Mesendoderm (in vitro differentiated cells): ENCODE data around the gene IER5.
A peak's percentile ranks its signal among the peaks of the same experiment; 100 is the strongest.

ENCODE experiments used
- DNase-seq: peaks from one replicate; pipeline ENCODE4 v3.0.0; 2013
- H2AK5ac ChIP-seq: 2 replicates; pipeline ENCODE4 v1.6.1; 2013; ENCODE audit warnings: low read length, inconsistent platforms
- H2BK120ac ChIP-seq: 2 replicates; pipeline ENCODE4 v1.6.1; 2013; ENCODE audit warnings: low read depth, mild to moderate bottlenecking, low read length, moderate library complexity, mixed read lengths
- H2BK15ac ChIP-seq: replicated peaks from 2 replicates; pipeline ENCODE4 v1.6.1; 2013; ENCODE audit warnings: low read depth, mild to moderate bottlenecking, moderate library complexity
- H2BK5ac ChIP-seq: 2 replicates; pipeline ENCODE4 v1.6.1; 2013; ENCODE audit warnings: low read length, inconsistent platforms
- H3K18ac ChIP-seq: 2 replicates; pipeline ENCODE4 v1.6.1; 2013; ENCODE audit warnings: mild to moderate bottlenecking, low read length, mixed read lengths
- H3K23ac ChIP-seq: one replicate; pipeline ENCODE4 v1.6.1; 2013; ENCODE audit warnings: low read length
- H3K27ac ChIP-seq: 2 replicates; pipeline ENCODE4 v1.5.1; 2013; ENCODE audit warnings: low read depth, mild to moderate bottlenecking, inconsistent platforms, low read length, moderate library complexity
- H3K27me3 ChIP-seq: 2 replicates; pipeline ENCODE4 v1.6.1; 2013; ENCODE audit warnings: low read length, control low read depth, mild to moderate bottlenecking, inconsistent platforms; ENCODE audit not compliant: insufficient read depth, poor library complexity
- H3K36me3 ChIP-seq: 2 replicates; pipeline ENCODE4 v1.6.1; 2013; ENCODE audit warnings: low read length, inconsistent platforms; ENCODE audit not compliant: control insufficient read depth, insufficient read depth
- H3K4ac ChIP-seq: one replicate; pipeline ENCODE4 v1.6.1; 2013; ENCODE audit warnings: low read depth, mild to moderate bottlenecking, low read length, moderate library complexity
- H3K4me1 ChIP-seq: 2 replicates; pipeline ENCODE4 v1.6.1; 2013; ENCODE audit warnings: low read depth, low read length, inconsistent platforms; ENCODE audit not compliant: control insufficient read depth
- H3K4me2 ChIP-seq: 2 replicates; pipeline ENCODE4 v1.6.1; 2013; ENCODE audit warnings: low read length
- H3K4me3 ChIP-seq: 2 replicates; pipeline ENCODE4 v1.5.1; 2013; ENCODE audit warnings: mild to moderate bottlenecking, low read length
- H3K56ac ChIP-seq: one replicate; pipeline ENCODE4 v1.6.1; 2013; ENCODE audit warnings: low read length
- H3K79me1 ChIP-seq: 2 replicates; pipeline ENCODE4 v1.6.1; 2013; ENCODE audit warnings: low read length, inconsistent platforms
- H3K79me2 ChIP-seq: 2 replicates; pipeline ENCODE4 v1.6.1; 2013; ENCODE audit warnings: mild to moderate bottlenecking, low read length; ENCODE audit not compliant: control insufficient read depth, insufficient read depth
- H3K9ac ChIP-seq: 2 replicates; pipeline ENCODE4 v1.6.1; 2013; ENCODE audit warnings: low read length, inconsistent platforms
- H4K5ac ChIP-seq: one replicate; pipeline ENCODE4 v1.6.1; 2013; ENCODE audit warnings: low read length
- H4K8ac ChIP-seq: one replicate; pipeline ENCODE4 v1.6.1; 2013; ENCODE audit warnings: low read depth, mild to moderate bottlenecking, control low read depth, low read length, moderate library complexity
- WGBS: extraction: QIAGEN DNeasy Blood & Tissue Kit; methylation state at CpG from one replicate; pipeline ENCODE4 v1.1.7; 2013; ENCODE audit warnings: low lambda C conversion rate, missing lambda C conversion rate; ENCODE audit not compliant: insufficient coverage; ENCODE audit errors: extremely low coverage; 5-methylcytosine and 5-hydroxymethylcytosine counted together

IER5 gene

DNA sequence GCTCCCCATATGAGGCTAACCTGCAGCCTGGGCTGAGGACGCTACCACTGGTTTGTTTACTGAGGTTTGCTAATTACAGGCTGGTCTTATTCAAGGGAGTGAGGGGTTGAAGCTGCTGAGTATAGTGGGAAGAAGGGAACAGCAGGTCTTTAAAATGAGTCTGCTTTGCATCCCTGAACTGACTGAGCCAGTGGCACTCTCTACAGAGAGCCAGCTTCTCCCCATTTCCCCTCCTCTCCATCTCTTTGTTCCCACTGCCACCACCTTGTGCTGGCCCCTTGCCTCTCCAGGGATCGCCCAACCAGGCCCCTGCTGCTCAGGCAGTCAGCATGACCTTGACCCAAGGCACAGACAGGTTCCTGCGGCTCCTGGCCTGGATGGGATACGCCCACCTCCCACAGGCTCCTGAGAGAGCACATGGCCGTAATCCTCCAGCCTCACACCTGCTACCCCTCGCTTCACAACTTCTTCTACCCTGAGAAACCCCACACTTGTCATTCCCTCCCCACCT is 45.0 kb downstream of the IER5 start:
- no peak overlapping the region for H3K4me3 ChIP-seq
- H3K79me2 ChIP-seq, result no peaks in the 10 kb centered on the region
- no peak overlapping the region for H4K5ac ChIP-seq
- H3K4ac ChIP-seq, result no peak overlapping the region
- no peak overlapping the region for H4K8ac ChIP-seq
- peaks cover 19% of the 10 kb centered on the region for H3K4me1 ChIP-seq
- no peak overlapping the region for H2BK15ac ChIP-seq
- no peak overlapping the region for H3K27ac ChIP-seq
- H3K79me1 ChIP-seq, result no peaks in the 10 kb centered on the region
- H3K18ac ChIP-seq, result no peak overlapping the region
- no peak overlapping the region for H2BK5ac ChIP-seq
- H2BK120ac ChIP-seq, result no peak overlapping the region
- no peak overlapping the region for H3K23ac ChIP-seq
- no peak overlapping the region for H2AK5ac ChIP-seq
- no CpG with 5 or more reads among the region's 6 CpGs for WGBS
- H3K56ac ChIP-seq, result no peak overlapping the region
- no peak for DNase-seq
- H3K27me3 ChIP-seq, result no peaks in the 10 kb centered on the region
- H3K36me3 ChIP-seq, result no peaks in the 10 kb centered on the region
- H3K4me2 ChIP-seq, result no peak overlapping the region
- no peak overlapping the region for H3K9ac ChIP-seq

DNA sequence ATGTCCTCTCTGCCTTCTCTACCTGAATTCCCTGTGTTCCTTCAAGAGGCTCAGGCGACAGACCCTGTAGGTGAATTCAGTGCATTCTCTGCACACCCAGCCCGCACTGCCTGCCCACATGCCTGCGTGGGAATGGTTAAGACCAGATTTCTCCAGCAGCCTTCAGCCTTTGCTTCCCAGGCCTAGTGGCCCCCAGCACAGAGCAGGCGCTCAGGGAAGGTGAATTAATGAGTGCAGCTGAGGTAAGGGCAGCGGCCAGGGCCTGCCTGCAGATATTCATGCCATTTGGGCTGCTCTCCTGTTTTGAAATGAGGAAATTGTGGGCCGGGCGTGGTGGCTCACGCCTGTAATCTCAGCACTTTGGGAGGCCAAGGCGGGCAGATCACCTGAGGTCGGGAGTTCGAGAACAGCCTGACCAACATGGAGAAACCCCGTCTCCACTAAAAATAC is 45.5 kb downstream of the IER5 start:
- Histone ChIP-seq H3K79me1 (no peaks in the 10 kb centered on the region), H3K23ac (no peak overlapping the region), H3K9ac (no peak overlapping the region), H3K79me2 (no peaks in the 10 kb centered on the region), H3K18ac (no peak overlapping the region), H3K36me3 (no peaks in the 10 kb centered on the region), H4K5ac (no peak overlapping the region), H3K4ac (no peak overlapping the region), H3K27me3 (no peaks in the 10 kb centered on the region), H2AK5ac (no peak overlapping the region), H2BK120ac (no peak overlapping the region), H3K4me2 (no peak overlapping the region), H4K8ac (no peak overlapping the region), H3K56ac (no peak overlapping the region), H2BK5ac (no peak overlapping the region), H3K4me3 (no peak overlapping the region), H3K27ac (no peak overlapping the region), H2BK15ac (no peak overlapping the region), H3K4me1 (peaks cover 17% of the 10 kb centered on the region)
- no peak for DNase-seq
- WGBS, result no CpG with 5 or more reads among the region's 12 CpGs

DNA sequence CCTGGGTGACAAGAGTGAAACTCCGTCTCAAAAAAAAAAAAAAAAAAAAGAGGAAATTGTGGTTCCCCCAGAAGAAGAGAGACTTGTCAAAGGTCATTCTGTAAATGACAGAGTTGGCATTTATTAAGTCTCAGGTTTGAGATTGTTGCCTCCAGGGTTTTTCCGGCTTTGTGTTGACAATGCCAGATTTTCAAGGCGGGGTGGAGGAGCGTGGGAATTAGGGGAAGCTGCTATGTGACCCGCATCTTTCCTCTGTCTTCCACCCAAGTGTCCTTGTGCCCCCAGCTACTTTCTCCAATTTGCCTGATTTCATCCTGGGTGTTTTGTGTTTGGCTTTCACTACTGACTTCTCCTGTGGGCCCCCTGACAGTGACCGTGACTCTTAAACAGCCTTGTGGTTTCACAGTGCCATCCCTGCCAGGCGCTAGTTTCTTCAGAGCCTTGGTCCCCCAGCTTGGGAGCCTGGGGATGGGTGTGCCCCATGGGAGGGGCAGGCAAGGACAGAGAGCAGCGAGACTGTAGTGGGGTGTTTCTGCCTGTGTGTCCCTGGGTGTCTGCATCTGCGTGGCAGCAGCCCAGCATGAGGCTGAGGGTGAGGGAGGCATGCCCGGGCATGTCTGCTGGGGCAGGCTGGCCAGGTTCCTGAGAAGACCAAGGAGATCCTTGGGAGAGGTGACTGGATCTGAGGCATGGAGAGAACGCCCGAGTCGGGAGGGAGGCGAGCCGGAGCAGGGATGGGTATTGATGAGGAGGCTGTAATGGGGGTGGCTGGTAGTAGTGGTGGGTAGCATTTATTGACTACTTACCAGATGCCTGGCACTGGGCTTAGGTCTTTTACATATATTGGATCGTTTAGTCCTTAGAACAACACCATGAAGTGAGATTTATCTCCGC is 46.3 kb downstream of the IER5 start:
- no peaks in the 10 kb centered on the region for H3K36me3 ChIP-seq
- H2BK15ac ChIP-seq, result no peak overlapping the region
- peak overlapping the region; percentile 6 for H3K18ac ChIP-seq
- H3K79me1 ChIP-seq, result no peaks in the 10 kb centered on the region
- no CpG with 5 or more reads among the region's 17 CpGs for WGBS
- H3K23ac ChIP-seq, result peak overlapping the region; percentile 20
- H3K4me2 ChIP-seq, result no peak overlapping the region
- no peak overlapping the region for H4K5ac ChIP-seq
- no peak overlapping the region for H3K27ac ChIP-seq
- no peak overlapping the region for H4K8ac ChIP-seq
- H3K79me2 ChIP-seq, result no peaks in the 10 kb centered on the region
- H2BK120ac ChIP-seq, result peak overlapping the region; percentile 32
- H3K27me3 ChIP-seq, result no peaks in the 10 kb centered on the region
- peak overlapping the region; percentile 3 for H3K9ac ChIP-seq
- H2AK5ac ChIP-seq, result peak overlapping the region; percentile 52
- H2BK5ac ChIP-seq, result peak overlapping the region; percentile 73
- H3K4ac ChIP-seq, result peak overlapping the region; percentile 70
- H3K56ac ChIP-seq, result peak overlapping the region; percentile 72
- H3K4me1 ChIP-seq, result peaks cover 10% of the 10 kb centered on the region
- H3K4me3 ChIP-seq, result no peak overlapping the region
- DNase-seq, result no peak

DNA sequence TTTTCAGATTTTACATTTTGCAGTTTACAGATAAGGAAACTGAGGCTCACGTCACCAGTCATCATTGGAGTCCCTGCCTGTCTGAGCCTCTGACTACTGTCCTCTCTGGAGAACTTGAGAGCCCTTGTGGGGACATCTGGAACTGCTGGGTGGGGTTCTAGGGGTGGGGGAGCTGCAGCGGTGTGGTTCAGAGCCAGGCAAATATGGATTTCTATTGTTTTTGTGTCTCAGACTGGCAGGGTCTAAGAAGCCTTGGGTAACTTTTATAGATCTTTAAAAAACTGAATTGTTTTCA is 46.9 kb downstream of the IER5 start:
- Histone ChIP-seq H3K27ac (no peak overlapping the region), H3K18ac (peak overlapping the region; percentile 6), H2BK5ac (peak overlapping the region; percentile 73), H3K27me3 (no peaks in the 10 kb centered on the region), H3K4me3 (no peak overlapping the region), H3K79me1 (no peaks in the 10 kb centered on the region), H2BK120ac (no peak overlapping the region), H3K4me2 (no peak overlapping the region), H3K56ac (no peak overlapping the region), H4K5ac (no peak overlapping the region), H4K8ac (no peak overlapping the region), H3K4ac (no peak overlapping the region), H3K79me2 (no peaks in the 10 kb centered on the region), H2BK15ac (no peak overlapping the region), H2AK5ac (no peak overlapping the region), H3K4me1 (peaks cover 6% of the 10 kb centered on the region), H3K23ac (no peak overlapping the region), H3K36me3 (no peaks in the 10 kb centered on the region), H3K9ac (peak overlapping the region; percentile 3)
- WGBS, result no CpG with 5 or more reads among the region's 2 CpGs
- DNase-seq, result peak; percentile 59

DNA sequence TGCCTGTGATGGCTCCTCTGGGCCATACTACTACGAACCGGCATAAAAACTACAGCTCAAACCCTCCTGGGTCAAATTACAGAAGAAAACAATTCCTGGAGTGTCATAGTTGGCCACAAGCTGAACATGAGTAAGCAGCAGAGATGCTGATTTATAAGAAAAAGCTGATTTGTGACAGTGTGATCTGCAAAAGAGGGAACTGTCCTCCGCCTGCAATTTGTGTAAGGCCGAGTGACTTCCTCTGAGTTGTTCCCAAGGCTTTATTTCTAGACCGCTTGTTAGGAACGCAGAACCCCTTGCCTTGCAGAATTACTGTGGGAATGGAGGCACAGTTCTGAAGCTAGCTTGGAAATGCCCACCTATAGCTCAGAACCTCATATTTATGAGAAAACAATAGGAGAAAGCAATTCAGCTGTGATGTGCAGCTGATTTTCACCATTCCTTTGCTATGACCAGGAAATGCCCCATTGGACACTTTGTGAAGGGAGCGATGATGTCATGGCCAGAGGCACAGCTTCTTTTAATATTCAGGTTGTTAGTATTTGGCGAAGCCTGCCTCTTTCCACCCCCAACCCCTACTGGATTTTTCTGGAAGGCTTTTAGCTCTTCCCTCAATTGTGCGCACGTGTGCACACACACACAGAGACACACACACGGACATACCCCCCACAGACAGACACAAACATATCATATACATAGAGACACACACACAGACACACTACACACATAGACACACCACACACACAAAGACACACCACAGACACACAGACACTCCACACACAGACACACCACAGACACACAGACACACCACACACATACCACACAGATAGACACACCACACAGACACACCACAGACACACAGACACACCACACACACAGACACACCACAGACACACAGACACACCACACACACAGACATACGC is 47.6 kb downstream of the IER5 start:
- Histone ChIP-seq H3K4me3 (no peak overlapping the region), H3K4ac (peak overlapping the region; percentile 40), H3K18ac (no peak overlapping the region), H3K27me3 (no peaks in the 10 kb centered on the region), H3K79me1 (no peaks in the 10 kb centered on the region), H3K79me2 (no peaks in the 10 kb centered on the region), H3K36me3 (no peaks in the 10 kb centered on the region), H4K8ac (no peak overlapping the region), H3K4me1 (peaks cover 5% of the 10 kb centered on the region), H3K23ac (no peak overlapping the region), H3K4me2 (no peak overlapping the region), H2AK5ac (peak overlapping the region; percentile 91), H3K27ac (no peak overlapping the region), H3K9ac (no peak overlapping the region), H2BK5ac (peak overlapping the region; percentile 11), H2BK15ac (no peak overlapping the region), H2BK120ac (no peak overlapping the region), H4K5ac (no peak overlapping the region), H3K56ac (peak overlapping the region; percentile 30)
- DNase-seq, result no peak
- WGBS, result no CpG with 5 or more reads among the region's 12 CpGs
